CMK (cell line): Measurements from ENCODE around the gene RIN3.
"Not testable (repeated sequence)": the region's sequence is repeated elsewhere in the genome, so short reads cannot be mapped to it uniquely, and the experiment has no call there.

ENCODE experiments used
- DNase-seq: peaks from one replicate; pipeline ENCODE4 v3.0.0-alpha.2; 2010; ENCODE audit warnings: low read depth

The RIN3 gene

GRCh38 chr14:92714739-92715307 is 201.2 kb downstream of the RIN3 start:
- DNase-seq, result not testable (repeated sequence)

- no peak for DNase-seq
These were observed 202.6 kb downstream of the RIN3 start for GRCh38 chr14:92716131-92716530.

GRCh38 chr14:92717571-92718042 is 204.0 kb downstream of the RIN3 start:
- DNase-seq, result no peak

GRCh38 chr14:92718664-92719063 is 205.1 kb downstream of the RIN3 start:
- DNase-seq, result no peak

- DNase-seq, result no peak
These were observed 205.8 kb downstream of the RIN3 start for GRCh38 chr14:92719421-92719820.

- DNase-seq, result no peak
These were observed 206.3 kb downstream of the RIN3 start for GRCh38 chr14:92719890-92720323.

GRCh38 chr14:92724516-92725340 is 211.1 kb downstream of the RIN3 start:
- DNase-seq, result no peak

GRCh38 chr14:92726135-92726932 is 212.8 kb downstream of the RIN3 start:
- DNase-seq, result no peak

GRCh38 chr14:92726933-92727262 is 213.3 kb downstream of the RIN3 start:
- DNase-seq, result no peak

GRCh38 chr14:92728759-92729364 is 215.3 kb downstream of the RIN3 start:
- DNase-seq, result no peak

GRCh38 chr14:92729634-92730358 is 216.2 kb downstream of the RIN3 start:
- DNase-seq, result no peak

- no peak for DNase-seq
These were observed 218.1 kb downstream of the RIN3 start for GRCh38 chr14:92731622-92732115.

GRCh38 chr14:92733007-92733406 is 219.4 kb downstream of the RIN3 start:
- no peak for DNase-seq

- no peak for DNase-seq
These were observed 221.0 kb downstream of the RIN3 start for GRCh38 chr14:92734618-92735017.

GRCh38 chr14:92735344-92735743 is 221.8 kb downstream of the RIN3 start:
- DNase-seq, result no peak

GRCh38 chr14:92737206-92737605 is 223.6 kb downstream of the RIN3 start:
- no peak for DNase-seq

- no peak for DNase-seq
These were observed 224.1 kb downstream of the RIN3 start for GRCh38 chr14:92737619-92738188.
